Keratinocyte (primary cell): ENCODE results near the gene NAXD. TPM values are rescaled to one million over a fixed set of nuclear protein-coding genes. Genes with fewer than 3 reads are reported as not detected.

Source experiments
- DNase-seq: peaks from one replicate; pipeline ENCODE4 v3.0.0-alpha.2; 2011; ENCODE audit warnings: low read depth, missing footprints, low spot score
- FAIRE-seq: peaks from 2 replicates; lab custom pipeline; 2011; peaks lifted over from hg19 to GRCh38; lab: Jason Lieb, UNC
- H2AFZ ChIP-seq: 2 replicates; pipeline ENCODE4 v1.6.0; 2012; ENCODE audit warnings: low read length, control low read depth, inconsistent platforms; ENCODE audit not compliant: control insufficient read depth
- H3K27ac ChIP-seq: 2 replicates; pipeline ENCODE4 v1.5.1; 2011; ENCODE audit warnings: low read length; ENCODE audit not compliant: control insufficient read depth, insufficient read depth
- H3K27me3 ChIP-seq: 3 replicates; pipeline ENCODE4 v1.6.0; 2011; ENCODE audit warnings: low read length; ENCODE audit not compliant: control insufficient read depth, insufficient read depth; ENCODE audit errors: extremely low read depth
- H3K36me3 ChIP-seq, 2 experiments: 2 replicates in 1 of 2; 3 replicates in 1 of 2; pipeline ENCODE4 v1.5.1; 2011; ENCODE audit warnings: low read length in 2 of 2, mild to moderate bottlenecking in 1 of 2; ENCODE audit not compliant: control insufficient read depth in 2 of 2, insufficient read depth in 2 of 2; ENCODE audit errors: extremely low read depth in 1 of 2
- H3K4me1 ChIP-seq: 3 replicates; pipeline ENCODE4 v1.5.1; 2011; ENCODE audit warnings: low read length; ENCODE audit not compliant: control insufficient read depth, insufficient read depth; ENCODE audit errors: extremely low read depth
- H3K4me2 ChIP-seq: 3 replicates; pipeline ENCODE4 v1.6.0; 2011; ENCODE audit warnings: low read depth, low read length; ENCODE audit not compliant: control insufficient read depth, insufficient read depth; ENCODE audit errors: extremely low read depth
- H3K4me3 ChIP-seq, 3 experiments: fragments of 200-600 bp in 1 of 3; sonication (generic) in 1 of 3; 2 replicates in 2 of 3; 3 replicates in 1 of 3; pipeline ENCODE4 v1.5.1; 2011 to 2016; ENCODE audit warnings: low read length in 3 of 3, mild to moderate bottlenecking in 3 of 3, control low read depth in 2 of 3, inconsistent platforms in 1 of 3, low read depth in 1 of 3, mixed read lengths in 1 of 3, mixed run types in 1 of 3, moderate library complexity in 1 of 3; ENCODE audit not compliant: control insufficient read depth in 2 of 3, insufficient read depth in 2 of 3; ENCODE audit errors: extremely low read depth in 1 of 3
- H3K79me2 ChIP-seq: 2 replicates; pipeline ENCODE4 v1.6.0; 2012; ENCODE audit warnings: low read length; ENCODE audit not compliant: control insufficient read depth, insufficient read depth
- H3K9ac ChIP-seq: 3 replicates; pipeline ENCODE4 v1.6.0; 2011; ENCODE audit warnings: low read length; ENCODE audit not compliant: control insufficient read depth, insufficient read depth; ENCODE audit errors: extremely low read depth
- H3K9me1 ChIP-seq: 3 replicates; pipeline ENCODE4 v1.6.0; 2011; ENCODE audit warnings: low read length; ENCODE audit not compliant: control insufficient read depth, insufficient read depth; ENCODE audit errors: extremely low read depth
- H3K9me3 ChIP-seq: 2 replicates; pipeline ENCODE4 v1.5.1; 2012; ENCODE audit warnings: low read depth, low read length; ENCODE audit not compliant: control insufficient read depth
- H4K20me1 ChIP-seq: 3 replicates; pipeline ENCODE4 v1.6.0; 2011; ENCODE audit warnings: low read length; ENCODE audit not compliant: control insufficient read depth, insufficient read depth; ENCODE audit errors: extremely low read depth
- EZH2 ChIP-seq: IDR thresholded peaks from one replicate; pipeline ENCODE4 v1.6.1; 2012; ENCODE audit warnings: inconsistent platforms, mild to moderate bottlenecking, low read length, moderate library complexity
- dilution Hi-C: fragments of 300-500 bp; cut with MboI; formaldehyde crosslinking; loops from one replicate; pipeline ENCODE4 v1.7.0; 2020; ENCODE audit warnings: low sequenced_read_pairs; ENCODE audit not compliant: extremely low pct_ligation_motif_present
- polyA plus RNA-seq, 5 experiments: library from polyadenylated mRNA; depleted of rRNA in 3 of 5; stranded (reverse) in 3 of 5; stranded (forward) in 1 of 5; unstranded in 1 of 5; fragments of >200 nt; gene quantifications; 1 replicate in 1 of 5; 2 replicates in 3 of 5; 3 replicates in 1 of 5; pipeline versions ENCODE4 v1.2.1 to v1.2.3, GENCODE V29; 2011 to 2012; ENCODE audit warnings: missing spikeins in 2 of 5, low read depth in 1 of 5, low replicate concordance in 1 of 5
- TF ChIP-seq, protein P1 (sequence below), 3 experiments: IDR thresholded peaks in 1 of 3; conservative IDR thresholded peaks in 1 of 3; optimal IDR thresholded peaks in 1 of 3; 2 replicates in 2 of 3; 3 replicates in 1 of 3; pipeline versions ENCODE3 to v1.5.1; 2011; ENCODE audit warnings: low read length in 3 of 3, mild to moderate bottlenecking in 3 of 3, moderate library complexity in 2 of 3, control low read depth in 1 of 3, inconsistent platforms in 1 of 3; ENCODE audit not compliant: insufficient read depth in 2 of 3; ENCODE audit errors: extremely low read depth in 1 of 3

NAXD gene
- polyA plus RNA-seq, 1 donor (not counting 4 experiments of a cell fraction or from before 2014, with no cell fraction given) = 18.0 TPM

- Histone ChIP-seq H3K36me3 (peaks cover 25 to 36% of the 10 kb centered on the region in 2 experiments), H3K9me3 (no peaks in the 10 kb centered on the region), H3K9ac (no peak overlapping the region), H3K4me2 (no peak overlapping the region), H2AFZ (no peak overlapping the region), H3K27ac (no peak overlapping the region), H3K9me1 (no peaks in the 10 kb centered on the region), H4K20me1 (no peaks in the 10 kb centered on the region), H3K79me2 (peaks cover 3% of the 10 kb centered on the region), H3K27me3 (no peaks in the 10 kb centered on the region), H3K4me3 (no peak overlapping the region), H3K4me1 (no peaks in the 10 kb centered on the region)
- dilution Hi-C loops = no loop called here
- no peak for TF ChIP-seq EZH2
- TF ChIP-seq, protein P1, sequence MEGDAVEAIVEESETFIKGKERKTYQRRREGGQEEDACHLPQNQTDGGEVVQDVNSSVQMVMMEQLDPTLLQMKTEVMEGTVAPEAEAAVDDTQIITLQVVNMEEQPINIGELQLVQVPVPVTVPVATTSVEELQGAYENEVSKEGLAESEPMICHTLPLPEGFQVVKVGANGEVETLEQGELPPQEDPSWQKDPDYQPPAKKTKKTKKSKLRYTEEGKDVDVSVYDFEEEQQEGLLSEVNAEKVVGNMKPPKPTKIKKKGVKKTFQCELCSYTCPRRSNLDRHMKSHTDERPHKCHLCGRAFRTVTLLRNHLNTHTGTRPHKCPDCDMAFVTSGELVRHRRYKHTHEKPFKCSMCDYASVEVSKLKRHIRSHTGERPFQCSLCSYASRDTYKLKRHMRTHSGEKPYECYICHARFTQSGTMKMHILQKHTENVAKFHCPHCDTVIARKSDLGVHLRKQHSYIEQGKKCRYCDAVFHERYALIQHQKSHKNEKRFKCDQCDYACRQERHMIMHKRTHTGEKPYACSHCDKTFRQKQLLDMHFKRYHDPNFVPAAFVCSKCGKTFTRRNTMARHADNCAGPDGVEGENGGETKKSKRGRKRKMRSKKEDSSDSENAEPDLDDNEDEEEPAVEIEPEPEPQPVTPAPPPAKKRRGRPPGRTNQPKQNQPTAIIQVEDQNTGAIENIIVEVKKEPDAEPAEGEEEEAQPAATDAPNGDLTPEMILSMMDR (optimal IDR thresholded peaks at IDR 0.05 in 1 of 3, IDR thresholded peaks at IDR 0.05 in 1 of 3, conservative IDR thresholded peaks at IDR 0.05 in 1 of 3; ENCODE audit: extremely low read depth in 1 of 3, insufficient read depth in 2 of 3, low read length in 3 of 3) = no peak
- DNase-seq (no peak), FAIRE-seq (no peak)
These were observed 73.7 kb downstream of the NAXD start for GRCh38 chr13:110689041-110689440.

Other genes starting within 250 kb of the NAXD start
- 3.7 to 4.3 TPM (median 4.1 TPM) in 3 replicates for gene RAB20, start 53.8 kb upstream of the NAXD start, polyA plus RNA-seq
- 67.8 to 94.5 TPM (median 90.0 TPM) in 3 replicates for gene CARS2, start 90.6 kb downstream of the NAXD start, polyA plus RNA-seq
- 6.4 to 8.9 TPM (median 7.2 TPM) in 3 replicates for gene ING1, start 98.2 kb downstream of the NAXD start, polyA plus RNA-seq